ENCODE measurements around the gene SMPDL3A. TPM values are rescaled to one million over a fixed set of nuclear protein-coding genes. Genes with fewer than 3 reads are reported as not detected.
A peak's percentile ranks its signal among the peaks of the same experiment; 100 is the strongest.

The SMPDL3A gene
- polyA plus RNA-seq, 4 donors, result 21.0 to 120 (median 68.7) TPM

- H3K4me1 ChIP-seq (ENCODE audit: control insufficient read depth in 3 of 3, insufficient read depth in 2 of 3, low read depth in 1 of 3, low read length in 2 of 3), result peaks cover 4 to 22% (median 5%) of the 10 kb centered on the region in 3 donors
- no peaks in the 10 kb centered on the region for H3K9me3 ChIP-seq (ENCODE audit: control insufficient read depth in 2 of 2, insufficient read depth in 1 of 2, low read depth in 1 of 2, low read length in 1 of 2)
- no peak overlapping the region for H3K27ac ChIP-seq (ENCODE audit: low read depth in 1 of 3, low read length in 2 of 3)
- H3K4me3 ChIP-seq (ENCODE audit: low read depth in 1 of 3, low read length in 3 of 3), result no peak overlapping the region
- H3K36me3 ChIP-seq (ENCODE audit: control insufficient read depth in 3 of 3, insufficient read depth in 2 of 3, low read depth in 1 of 3, low read length in 3 of 3), result peaks cover 3 to 10% (median 4%) of the 10 kb centered on the region in 3 donors
- FAIRE-seq, result no peak
- WGBS, 3 donors, result 56 to 74% (median 61%) methylated on average over 1 of the region's 1 CpG
- no peaks in the 10 kb centered on the region for H3K27me3 ChIP-seq (ENCODE audit: control insufficient read depth in 3 of 3, insufficient read depth in 3 of 3, low read length in 3 of 3)
- no peak for DNase-seq
These were observed 12.3 kb downstream of the SMPDL3A start for GRCh38 chr6:122801397-122801796.

- Histone ChIP-seq H3K4me3 (ENCODE audit: low read depth in 1 of 3, low read length in 3 of 3) (no peak overlapping the region), H3K4me1 (ENCODE audit: control insufficient read depth in 3 of 3, insufficient read depth in 2 of 3, low read depth in 1 of 3, low read length in 2 of 3) (peaks cover 2 to 16% (median 4%) of the 10 kb centered on the region in 3 donors), H3K27me3 (ENCODE audit: control insufficient read depth in 3 of 3, insufficient read depth in 3 of 3, low read length in 3 of 3) (no peaks in the 10 kb centered on the region), H3K27ac (ENCODE audit: low read depth in 1 of 3, low read length in 2 of 3) (no peak overlapping the region), H3K36me3 (ENCODE audit: control insufficient read depth in 3 of 3, insufficient read depth in 2 of 3, low read depth in 1 of 3, low read length in 3 of 3) (peaks cover 3 to 17% (median 4%) of the 10 kb centered on the region in 3 donors), H3K9me3 (ENCODE audit: control insufficient read depth in 2 of 2, insufficient read depth in 1 of 2, low read depth in 1 of 2, low read length in 1 of 2) (no peaks in the 10 kb centered on the region)
- no peak for FAIRE-seq
- WGBS, 3 donors, result 4 to 30% (median 7%) methylated on average over 4 of the region's 4 CpGs
- DNase-seq, result peak in 1 of 2 donors; percentile 24
These were observed 14.2 kb downstream of the SMPDL3A start for GRCh38 chr6:122803171-122803661.

- H3K4me1 ChIP-seq (ENCODE audit: control insufficient read depth in 3 of 3, insufficient read depth in 2 of 3, low read depth in 1 of 3, low read length in 2 of 3), result peaks cover 0 to 8% (median 3%) of the 10 kb centered on the region in 3 donors
- FAIRE-seq, result no peak
- H3K27me3 ChIP-seq (ENCODE audit: control insufficient read depth in 3 of 3, insufficient read depth in 3 of 3, low read length in 3 of 3), result no peaks in the 10 kb centered on the region
- H3K9me3 ChIP-seq (ENCODE audit: control insufficient read depth in 2 of 2, insufficient read depth in 1 of 2, low read depth in 1 of 2, low read length in 1 of 2), result no peaks in the 10 kb centered on the region
- H3K27ac ChIP-seq (ENCODE audit: low read depth in 1 of 3, low read length in 2 of 3), result no peak overlapping the region
- no peak overlapping the region for H3K4me3 ChIP-seq (ENCODE audit: low read depth in 1 of 3, low read length in 3 of 3)
- peaks cover 3 to 17% (median 8%) of the 10 kb centered on the region in 3 donors for H3K36me3 ChIP-seq (ENCODE audit: control insufficient read depth in 3 of 3, insufficient read depth in 2 of 3, low read depth in 1 of 3, low read length in 3 of 3)
- no peak for DNase-seq
- 70 to 87% (median 87%) methylated on average over 5 of the region's 5 CpGs for WGBS, 3 donors
These were observed 16.0 kb downstream of the SMPDL3A start for GRCh38 chr6:122804962-122805485.

GRCh38 chr6:122806291-122806690 lies 17.2 kb downstream of the SMPDL3A start:
- Histone ChIP-seq H3K4me1 (ENCODE audit: control insufficient read depth in 3 of 3, insufficient read depth in 2 of 3, low read depth in 1 of 3, low read length in 2 of 3) (peaks cover 0 to 6% (median 4%) of the 10 kb centered on the region in 3 donors), H3K36me3 (ENCODE audit: control insufficient read depth in 3 of 3, insufficient read depth in 2 of 3, low read depth in 1 of 3, low read length in 3 of 3) (peaks cover 3 to 19% (median 12%) of the 10 kb centered on the region in 3 donors), H3K27me3 (ENCODE audit: control insufficient read depth in 3 of 3, insufficient read depth in 3 of 3, low read length in 3 of 3) (no peaks in the 10 kb centered on the region), H3K27ac (ENCODE audit: low read depth in 1 of 3, low read length in 2 of 3) (no peak overlapping the region), H3K9me3 (ENCODE audit: control insufficient read depth in 2 of 2, insufficient read depth in 1 of 2, low read depth in 1 of 2, low read length in 1 of 2) (no peaks in the 10 kb centered on the region), H3K4me3 (ENCODE audit: low read depth in 1 of 3, low read length in 3 of 3) (no peak overlapping the region)
- no peak for DNase-seq
- WGBS, 3 donors, result 71 to 93% (median 82%) methylated on average over 2 of the region's 2 CpGs
- FAIRE-seq, result no peak

- H3K36me3 ChIP-seq (ENCODE audit: control insufficient read depth in 3 of 3, insufficient read depth in 2 of 3, low read depth in 1 of 3, low read length in 3 of 3), result peaks cover 3 to 19% (median 12%) of the 10 kb centered on the region in 3 donors
- FAIRE-seq, result no peak
- H3K27ac ChIP-seq (ENCODE audit: low read depth in 1 of 3, low read length in 2 of 3), result no peak overlapping the region
- H3K9me3 ChIP-seq (ENCODE audit: control insufficient read depth in 2 of 2, insufficient read depth in 1 of 2, low read depth in 1 of 2, low read length in 1 of 2), result no peaks in the 10 kb centered on the region
- no peak overlapping the region for H3K4me3 ChIP-seq (ENCODE audit: low read depth in 1 of 3, low read length in 3 of 3)
- 83 to 94% (median 84%) methylated on average over 10 of the region's 10 CpGs for whole genome bisulfite sequencing, 3 donors
- peaks cover 0 to 6% (median 4%) of the 10 kb centered on the region in 3 donors for H3K4me1 ChIP-seq (ENCODE audit: control insufficient read depth in 3 of 3, insufficient read depth in 2 of 3, low read depth in 1 of 3, low read length in 2 of 3)
- no peaks in the 10 kb centered on the region for H3K27me3 ChIP-seq (ENCODE audit: control insufficient read depth in 3 of 3, insufficient read depth in 3 of 3, low read length in 3 of 3)
- DNase-seq, result no peak
These were observed 19.2 kb downstream of the SMPDL3A start for GRCh38 chr6:122808121-122808885.

GRCh38 chr6:122809001-122809400 lies 19.9 kb downstream of the SMPDL3A start:
- 56 to 59% (median 57%) methylated on average over 4 of the region's 4 CpGs for WGBS, 3 donors
- no peak for FAIRE-seq
- no peak overlapping the region for H3K27ac ChIP-seq (ENCODE audit: low read depth in 1 of 3, low read length in 2 of 3)

GRCh38 chr6:122809691-122810090 lies 20.6 kb downstream of the SMPDL3A start:
- H3K4me3 ChIP-seq (ENCODE audit: low read depth in 1 of 3, low read length in 3 of 3), result no peak overlapping the region
- no peaks in the 10 kb centered on the region for H3K27me3 ChIP-seq (ENCODE audit: control insufficient read depth in 3 of 3, insufficient read depth in 3 of 3, low read length in 3 of 3)
- no peak for DNase-seq
- no peaks in the 10 kb centered on the region for H3K9me3 ChIP-seq (ENCODE audit: control insufficient read depth in 2 of 2, insufficient read depth in 1 of 2, low read depth in 1 of 2, low read length in 1 of 2)
- FAIRE-seq, result peak; percentile 26
- H3K27ac ChIP-seq (ENCODE audit: low read depth in 1 of 3, low read length in 2 of 3), result no peak overlapping the region
- 62 to 73% (median 68%) methylated on average over 2 of the region's 2 CpGs for WGBS, 3 donors
- peaks cover 0 to 6% (median 4%) of the 10 kb centered on the region in 3 donors for H3K4me1 ChIP-seq (ENCODE audit: control insufficient read depth in 3 of 3, insufficient read depth in 2 of 3, low read depth in 1 of 3, low read length in 2 of 3)
- H3K36me3 ChIP-seq (ENCODE audit: control insufficient read depth in 3 of 3, insufficient read depth in 2 of 3, low read depth in 1 of 3, low read length in 3 of 3), result peaks cover 3 to 13% (median 10%) of the 10 kb centered on the region in 3 donors

More at GRCh38 chr6:122809001-122809400, 19.9 kb downstream of the SMPDL3A start:
- no peak overlapping the region for H3K4me3 ChIP-seq (ENCODE audit: low read depth in 1 of 3, low read length in 3 of 3)
- peaks cover 0 to 6% (median 4%) of the 10 kb centered on the region in 3 donors for H3K4me1 ChIP-seq (ENCODE audit: control insufficient read depth in 3 of 3, insufficient read depth in 2 of 3, low read depth in 1 of 3, low read length in 2 of 3)
- no peak for DNase-seq
- H3K27me3 ChIP-seq (ENCODE audit: control insufficient read depth in 3 of 3, insufficient read depth in 3 of 3, low read length in 3 of 3), result no peaks in the 10 kb centered on the region
- peaks cover 3 to 17% (median 12%) of the 10 kb centered on the region in 3 donors for H3K36me3 ChIP-seq (ENCODE audit: control insufficient read depth in 3 of 3, insufficient read depth in 2 of 3, low read depth in 1 of 3, low read length in 3 of 3)
- no peaks in the 10 kb centered on the region for H3K9me3 ChIP-seq (ENCODE audit: control insufficient read depth in 2 of 2, insufficient read depth in 1 of 2, low read depth in 1 of 2, low read length in 1 of 2)

GRCh38 chr6:122810189-122810588 lies 21.1 kb downstream of the SMPDL3A start:
- no peak for DNase-seq
- H3K4me3 ChIP-seq (ENCODE audit: low read depth in 1 of 3, low read length in 3 of 3), result no peak overlapping the region
- 11 to 54% (median 21%) methylated on average over 1 of the region's 1 CpG for WGBS, 3 donors
- no peaks in the 10 kb centered on the region for H3K27me3 ChIP-seq (ENCODE audit: control insufficient read depth in 3 of 3, insufficient read depth in 3 of 3, low read length in 3 of 3)
- no peak overlapping the region for H3K27ac ChIP-seq (ENCODE audit: low read depth in 1 of 3, low read length in 2 of 3)
- H3K9me3 ChIP-seq (ENCODE audit: control insufficient read depth in 2 of 2, insufficient read depth in 1 of 2, low read depth in 1 of 2, low read length in 1 of 2), result no peaks in the 10 kb centered on the region
- peaks cover 0 to 6% (median 4%) of the 10 kb centered on the region in 3 donors for H3K4me1 ChIP-seq (ENCODE audit: control insufficient read depth in 3 of 3, insufficient read depth in 2 of 3, low read depth in 1 of 3, low read length in 2 of 3)
- no peak for FAIRE-seq
- H3K36me3 ChIP-seq (ENCODE audit: control insufficient read depth in 3 of 3, insufficient read depth in 2 of 3, low read depth in 1 of 3, low read length in 3 of 3), result peaks cover 0 to 13% (median 8%) of the 10 kb centered on the region in 3 donors

Data from small intestine (tissue), 7 donors.